Measurements from ENCODE around the gene WDR90.

DNA sequence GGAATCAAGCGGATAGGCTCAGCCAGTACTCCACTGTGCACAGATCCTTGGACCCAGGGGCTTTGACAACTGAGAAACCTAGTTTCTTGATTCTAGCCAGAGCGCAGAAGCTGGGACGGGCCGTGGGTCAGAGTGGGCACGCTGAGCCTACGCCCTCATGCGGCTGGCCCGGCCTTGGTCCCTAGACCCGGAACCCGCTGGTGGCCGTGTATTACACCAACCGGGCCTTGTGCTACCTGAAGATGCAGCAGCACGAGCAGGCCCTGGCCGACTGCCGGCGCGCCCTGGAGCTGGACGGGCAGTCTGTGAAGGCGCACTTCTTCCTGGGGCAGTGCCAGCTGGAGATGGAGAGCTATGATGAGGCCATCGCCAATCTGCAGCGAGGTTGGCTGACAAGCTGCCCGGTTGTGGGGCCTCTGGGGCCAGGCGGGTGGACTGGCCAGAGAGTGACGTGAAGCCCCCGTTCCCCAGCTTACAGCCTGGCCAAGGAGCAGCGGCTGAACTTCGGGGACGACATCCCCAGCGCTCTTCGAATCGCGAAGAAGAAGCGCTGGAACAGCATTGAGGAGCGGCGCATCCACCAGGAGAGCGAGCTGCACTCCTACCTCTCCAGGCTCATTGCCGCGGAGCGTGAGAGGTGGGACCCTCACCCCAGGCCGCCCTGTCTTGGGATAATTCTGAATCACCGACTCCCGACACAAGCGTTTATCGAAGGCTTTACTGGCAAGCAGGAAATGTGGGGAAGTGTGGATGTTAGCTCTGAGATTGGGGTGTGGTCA is 32.0 kb downstream of the WDR90 start:
- TF ChIP-seq, protein P1, sequence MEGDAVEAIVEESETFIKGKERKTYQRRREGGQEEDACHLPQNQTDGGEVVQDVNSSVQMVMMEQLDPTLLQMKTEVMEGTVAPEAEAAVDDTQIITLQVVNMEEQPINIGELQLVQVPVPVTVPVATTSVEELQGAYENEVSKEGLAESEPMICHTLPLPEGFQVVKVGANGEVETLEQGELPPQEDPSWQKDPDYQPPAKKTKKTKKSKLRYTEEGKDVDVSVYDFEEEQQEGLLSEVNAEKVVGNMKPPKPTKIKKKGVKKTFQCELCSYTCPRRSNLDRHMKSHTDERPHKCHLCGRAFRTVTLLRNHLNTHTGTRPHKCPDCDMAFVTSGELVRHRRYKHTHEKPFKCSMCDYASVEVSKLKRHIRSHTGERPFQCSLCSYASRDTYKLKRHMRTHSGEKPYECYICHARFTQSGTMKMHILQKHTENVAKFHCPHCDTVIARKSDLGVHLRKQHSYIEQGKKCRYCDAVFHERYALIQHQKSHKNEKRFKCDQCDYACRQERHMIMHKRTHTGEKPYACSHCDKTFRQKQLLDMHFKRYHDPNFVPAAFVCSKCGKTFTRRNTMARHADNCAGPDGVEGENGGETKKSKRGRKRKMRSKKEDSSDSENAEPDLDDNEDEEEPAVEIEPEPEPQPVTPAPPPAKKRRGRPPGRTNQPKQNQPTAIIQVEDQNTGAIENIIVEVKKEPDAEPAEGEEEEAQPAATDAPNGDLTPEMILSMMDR (IDR thresholded peaks at IDR 0.05; ENCODE audit: low read depth, low read length, poor library complexity, severe bottlenecking) = peak; percentile 40
- no peak for TF ChIP-seq EZH2phosphoT487 (IDR thresholded peaks at IDR 0.05; ENCODE audit: borderline replicate concordance, low read length)
